HepG2 (cell line): ENCODE measurements around the gene STX1B. TPM values are rescaled to one million over a fixed set of nuclear protein-coding genes. Genes with fewer than 3 reads are reported as not detected.

Experiments
- KAT8 ChIP-seq: IDR thresholded peaks from 2 replicates; pipeline ENCODE4 v1.6.1; 2016; ENCODE audit warnings: missing genetic modification reagents, missing compliant biosample characterization
- MLLT10 ChIP-seq: sonication (generic); formaldehyde crosslinking; IDR thresholded peaks from 2 replicates; pipeline ENCODE4 v1.4.0; 2020; ENCODE audit warnings: missing genetic modification reagents
- NONO ChIP-seq, 2 experiments: fragments of 450-650 bp in 1 of 2; sonication (generic) in 1 of 2; formaldehyde crosslinking in 1 of 2; IDR thresholded peaks in 1 of 2; conservative IDR thresholded peaks in 1 of 2; 2 replicates each; pipeline versions ENCODE4 v1.6.1 to v1.8.0; 2017 to 2022; ENCODE audit warnings: mild to moderate bottlenecking in 1 of 2, missing genetic modification reagents in 1 of 2, moderate library complexity in 1 of 2
- ZFP1 ChIP-seq: IDR thresholded peaks from 2 replicates; pipeline ENCODE4 v1.6.1; 2016
- ZMYM4 ChIP-seq: sonication (generic); formaldehyde crosslinking; IDR thresholded peaks from 2 replicates; pipeline ENCODE4 v1.8.1; 2023; ENCODE audit warnings: mild to moderate bottlenecking, missing genetic modification reagents
- ZNF292 ChIP-seq: sonication (generic); formaldehyde crosslinking; IDR thresholded peaks from 2 replicates; pipeline ENCODE4 v1.8.1; 2022; ENCODE audit warnings: mild to moderate bottlenecking, low read depth, missing genetic modification reagents, borderline replicate concordance
- ZNF296 ChIP-seq: sonication (generic); formaldehyde crosslinking; conservative IDR thresholded peaks from 2 replicates; pipeline ENCODE4 v1.5.0; 2020; ENCODE audit warnings: mild to moderate bottlenecking, missing genetic modification reagents
- ZNF33A ChIP-seq: sonication (generic); formaldehyde crosslinking; IDR thresholded peaks from 2 replicates; pipeline ENCODE4 v1.5.1; 2020; ENCODE audit warnings: missing genetic modification reagents, mild to moderate bottlenecking, moderate library complexity, borderline replicate concordance
- ZNF430 ChIP-seq: sonication (generic); formaldehyde crosslinking; IDR thresholded peaks from 2 replicates; pipeline ENCODE4 v1.9.0; 2021; ENCODE audit warnings: mild to moderate bottlenecking, missing genetic modification reagents
- ZNF709 ChIP-seq: sonication (generic); formaldehyde crosslinking; IDR thresholded peaks from 2 replicates; pipeline ENCODE4 v1.5.0; 2020; ENCODE audit warnings: mild to moderate bottlenecking, missing genetic modification reagents
- ZSCAN20 ChIP-seq: sonication (generic); formaldehyde crosslinking; IDR thresholded peaks from 2 replicates; pipeline ENCODE4 v1.4.0; 2020; ENCODE audit warnings: missing genetic modification reagents, mild to moderate bottlenecking, borderline replicate concordance
- polyA plus RNA-seq, 8 experiments: library from polyadenylated mRNA; depleted of rRNA in 3 of 8; stranded (reverse) in 7 of 8; unstranded in 1 of 8; fragments of >200 nt; fragmentation: Illumina TruSeq in 4 of 8; extraction: Trizol in 4 of 8; gene quantifications; 2 replicates each; pipeline versions ENCODE4 v1.2.1 to v1.2.3, GENCODE V29; 2011 to 2016; ENCODE audit warnings: low read depth in 4 of 8, missing spikeins in 1 of 8, mixed read lengths in 1 of 8; ENCODE audit not compliant: insufficient read depth in 1 of 8
- total RNA-seq, 5 experiments: library from RNA; depleted of rRNA; stranded (reverse); fragments of >200 nt; fragmentation: Illumina TruSeq; extraction: Trizol; gene quantifications; 2 replicates each; pipeline ENCODE4 v1.2.3, GENCODE V29; 2016; ENCODE audit warnings: low read depth in 1 of 5
- TF ChIP-seq, protein P1 (sequence below): sonication (generic); formaldehyde crosslinking; IDR thresholded peaks from 2 replicates; pipeline ENCODE4 v1.4.0; 2020; ENCODE audit warnings: missing genetic modification reagents
- TF ChIP-seq, protein P2 (sequence below): IDR thresholded peaks from 2 replicates; pipeline ENCODE4 v1.6.1; 2016; ENCODE audit warnings: mild to moderate bottlenecking, missing biosample characterization, missing genetic modification reagents
- TF ChIP-seq, protein P3 (sequence below): sonication (generic); formaldehyde crosslinking; IDR thresholded peaks from 2 replicates; pipeline ENCODE4 v1.5.0; 2020; ENCODE audit warnings: mild to moderate bottlenecking, missing genetic modification reagents, borderline replicate concordance
- TF ChIP-seq, protein P4 (sequence below): sonication (generic); formaldehyde crosslinking; IDR thresholded peaks from 2 replicates; pipeline ENCODE4 v1.5.1; 2020; ENCODE audit warnings: missing genetic modification reagents, mild to moderate bottlenecking, borderline replicate concordance

The STX1B gene
- total and polyA plus RNA-seq, 2 of the 13 experiments (the other 11 are each of a cell fraction or from before 2014, with no cell fraction given) = 2.1 to 3.0 TPM

DNA sequence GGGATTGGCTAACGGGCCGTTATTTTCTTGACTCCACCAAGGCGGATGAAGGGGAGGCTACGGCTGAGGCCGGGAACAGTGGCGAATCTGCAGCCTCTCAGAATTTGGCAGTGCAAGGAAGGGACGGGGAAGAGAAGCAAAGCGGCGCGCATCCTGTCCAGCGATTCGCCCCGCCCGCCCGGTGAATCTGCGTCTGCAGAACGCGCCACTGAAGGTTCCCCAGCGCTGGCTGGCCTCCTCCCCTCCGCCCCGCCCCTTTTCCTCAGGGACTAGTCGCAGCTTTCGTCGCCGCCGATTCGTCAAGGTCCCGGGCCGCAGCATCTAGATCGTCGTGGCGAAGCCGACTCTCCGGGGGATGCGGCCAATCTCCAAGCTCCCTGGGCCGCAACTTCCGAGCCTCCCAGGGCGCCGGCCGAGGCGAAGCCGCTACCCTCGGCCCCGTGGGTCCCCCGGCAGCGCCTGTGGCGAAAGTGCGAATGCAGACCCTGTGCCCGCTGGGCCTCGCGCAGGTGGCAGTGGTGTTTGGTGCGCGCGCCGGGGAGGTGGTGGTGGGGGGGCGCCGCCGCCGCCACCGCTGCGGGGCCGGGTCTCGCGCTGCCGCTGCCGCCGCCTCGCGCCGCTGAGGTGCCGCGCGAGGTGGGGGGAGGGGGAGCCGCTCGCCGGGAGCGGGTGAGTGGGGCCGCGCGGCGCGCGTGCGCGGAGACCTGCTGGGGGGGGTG is 52.8 kb downstream of the STX1B start, which contains the start of gene SETD1A (continued):
- TF ChIP-seq, protein P1, sequence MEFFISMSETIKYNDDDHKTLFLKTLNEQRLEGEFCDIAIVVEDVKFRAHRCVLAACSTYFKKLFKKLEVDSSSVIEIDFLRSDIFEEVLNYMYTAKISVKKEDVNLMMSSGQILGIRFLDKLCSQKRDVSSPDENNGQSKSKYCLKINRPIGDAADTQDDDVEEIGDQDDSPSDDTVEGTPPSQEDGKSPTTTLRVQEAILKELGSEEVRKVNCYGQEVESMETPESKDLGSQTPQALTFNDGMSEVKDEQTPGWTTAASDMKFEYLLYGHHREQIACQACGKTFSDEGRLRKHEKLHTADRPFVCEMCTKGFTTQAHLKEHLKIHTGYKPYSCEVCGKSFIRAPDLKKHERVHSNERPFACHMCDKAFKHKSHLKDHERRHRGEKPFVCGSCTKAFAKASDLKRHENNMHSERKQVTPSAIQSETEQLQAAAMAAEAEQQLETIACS (CRISPR knock-in tag) = peak; percentile 87
- TF ChIP-seq, protein P2, sequence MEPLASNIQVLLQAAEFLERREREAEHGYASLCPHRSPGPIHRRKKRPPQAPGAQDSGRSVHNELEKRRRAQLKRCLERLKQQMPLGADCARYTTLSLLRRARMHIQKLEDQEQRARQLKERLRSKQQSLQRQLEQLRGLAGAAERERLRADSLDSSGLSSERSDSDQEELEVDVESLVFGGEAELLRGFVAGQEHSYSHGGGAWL (CRISPR knock-in tag) = peak; percentile 25; the same call in 1 of the 2 replicates
- TF ChIP-seq MLLT10 (CRISPR knock-in tag) = no peak
- TF ChIP-seq NONO (IDR thresholded peaks at IDR 0.05) = no peak
- TF ChIP-seq NONO (CRISPR knock-in tag; conservative IDR thresholded peaks at IDR 0.05) = no peak; the same call in none of the 2 replicates
- peak; percentile 62 for TF ChIP-seq ZMYM4
- 0 out of 2 replicates have a peak, but pooled peaks have one; percentile 15 for TF ChIP-seq ZNF292 (CRISPR knock-in tag)
- TF ChIP-seq ZNF709 (CRISPR knock-in tag) = 0 out of 2 replicates have a peak, but pooled peaks have one; percentile 13
- TF ChIP-seq ZNF430 (CRISPR knock-in tag) = peak; percentile 89
- TF ChIP-seq, protein P3, sequence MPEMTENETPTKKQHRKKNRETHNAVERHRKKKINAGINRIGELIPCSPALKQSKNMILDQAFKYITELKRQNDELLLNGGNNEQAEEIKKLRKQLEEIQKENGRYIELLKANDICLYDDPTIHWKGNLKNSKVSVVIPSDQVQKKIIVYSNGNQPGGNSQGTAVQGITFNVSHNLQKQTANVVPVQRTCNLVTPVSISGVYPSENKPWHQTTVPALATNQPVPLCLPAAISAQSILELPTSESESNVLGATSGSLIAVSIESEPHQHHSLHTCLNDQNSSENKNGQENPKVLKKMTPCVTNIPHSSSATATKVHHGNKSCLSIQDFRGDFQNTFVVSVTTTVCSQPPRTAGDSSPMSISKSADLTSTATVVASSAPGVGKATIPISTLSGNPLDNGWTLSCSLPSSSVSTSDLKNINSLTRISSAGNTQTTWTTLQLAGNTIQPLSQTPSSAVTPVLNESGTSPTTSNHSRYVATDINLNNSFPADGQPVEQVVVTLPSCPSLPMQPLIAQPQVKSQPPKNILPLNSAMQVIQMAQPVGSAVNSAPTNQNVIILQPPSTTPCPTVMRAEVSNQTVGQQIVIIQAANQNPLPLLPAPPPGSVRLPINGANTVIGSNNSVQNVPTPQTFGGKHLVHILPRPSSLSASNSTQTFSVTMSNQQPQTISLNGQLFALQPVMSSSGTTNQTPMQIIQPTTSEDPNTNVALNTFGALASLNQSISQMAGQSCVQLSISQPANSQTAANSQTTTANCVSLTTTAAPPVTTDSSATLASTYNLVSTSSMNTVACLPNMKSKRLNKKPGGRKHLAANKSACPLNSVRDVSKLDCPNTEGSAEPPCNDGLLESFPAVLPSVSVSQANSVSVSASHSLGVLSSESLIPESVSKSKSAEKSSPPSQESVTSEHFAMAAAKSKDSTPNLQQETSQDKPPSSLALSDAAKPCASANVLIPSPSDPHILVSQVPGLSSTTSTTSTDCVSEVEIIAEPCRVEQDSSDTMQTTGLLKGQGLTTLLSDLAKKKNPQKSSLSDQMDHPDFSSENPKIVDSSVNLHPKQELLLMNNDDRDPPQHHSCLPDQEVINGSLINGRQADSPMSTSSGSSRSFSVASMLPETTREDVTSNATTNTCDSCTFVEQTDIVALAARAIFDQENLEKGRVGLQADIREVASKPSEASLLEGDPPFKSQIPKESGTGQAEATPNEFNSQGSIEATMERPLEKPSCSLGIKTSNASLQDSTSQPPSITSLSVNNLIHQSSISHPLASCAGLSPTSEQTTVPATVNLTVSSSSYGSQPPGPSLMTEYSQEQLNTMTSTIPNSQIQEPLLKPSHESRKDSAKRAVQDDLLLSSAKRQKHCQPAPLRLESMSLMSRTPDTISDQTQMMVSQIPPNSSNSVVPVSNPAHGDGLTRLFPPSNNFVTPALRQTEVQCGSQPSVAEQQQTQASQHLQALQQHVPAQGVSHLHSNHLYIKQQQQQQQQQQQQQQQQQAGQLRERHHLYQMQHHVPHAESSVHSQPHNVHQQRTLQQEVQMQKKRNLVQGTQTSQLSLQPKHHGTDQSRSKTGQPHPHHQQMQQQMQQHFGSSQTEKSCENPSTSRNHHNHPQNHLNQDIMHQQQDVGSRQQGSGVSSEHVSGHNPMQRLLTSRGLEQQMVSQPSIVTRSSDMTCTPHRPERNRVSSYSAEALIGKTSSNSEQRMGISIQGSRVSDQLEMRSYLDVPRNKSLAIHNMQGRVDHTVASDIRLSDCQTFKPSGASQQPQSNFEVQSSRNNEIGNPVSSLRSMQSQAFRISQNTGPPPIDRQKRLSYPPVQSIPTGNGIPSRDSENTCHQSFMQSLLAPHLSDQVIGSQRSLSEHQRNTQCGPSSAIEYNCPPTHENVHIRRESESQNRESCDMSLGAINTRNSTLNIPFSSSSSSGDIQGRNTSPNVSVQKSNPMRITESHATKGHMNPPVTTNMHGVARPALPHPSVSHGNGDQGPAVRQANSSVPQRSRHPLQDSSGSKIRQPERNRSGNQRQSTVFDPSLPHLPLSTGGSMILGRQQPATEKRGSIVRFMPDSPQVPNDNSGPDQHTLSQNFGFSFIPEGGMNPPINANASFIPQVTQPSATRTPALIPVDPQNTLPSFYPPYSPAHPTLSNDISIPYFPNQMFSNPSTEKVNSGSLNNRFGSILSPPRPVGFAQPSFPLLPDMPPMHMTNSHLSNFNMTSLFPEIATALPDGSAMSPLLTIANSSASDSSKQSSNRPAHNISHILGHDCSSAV = no peak
- no peak for TF ChIP-seq ZFP1
- TF ChIP-seq ZSCAN20 (CRISPR knock-in tag) = 0 out of 2 replicates have a peak, but pooled peaks have one; percentile 17
- peak; percentile 74 for TF ChIP-seq KAT8 (CRISPR knock-in tag)
- TF ChIP-seq ZNF296 = no peak; the same call in 1 of the 2 replicates
- TF ChIP-seq, protein P4, sequence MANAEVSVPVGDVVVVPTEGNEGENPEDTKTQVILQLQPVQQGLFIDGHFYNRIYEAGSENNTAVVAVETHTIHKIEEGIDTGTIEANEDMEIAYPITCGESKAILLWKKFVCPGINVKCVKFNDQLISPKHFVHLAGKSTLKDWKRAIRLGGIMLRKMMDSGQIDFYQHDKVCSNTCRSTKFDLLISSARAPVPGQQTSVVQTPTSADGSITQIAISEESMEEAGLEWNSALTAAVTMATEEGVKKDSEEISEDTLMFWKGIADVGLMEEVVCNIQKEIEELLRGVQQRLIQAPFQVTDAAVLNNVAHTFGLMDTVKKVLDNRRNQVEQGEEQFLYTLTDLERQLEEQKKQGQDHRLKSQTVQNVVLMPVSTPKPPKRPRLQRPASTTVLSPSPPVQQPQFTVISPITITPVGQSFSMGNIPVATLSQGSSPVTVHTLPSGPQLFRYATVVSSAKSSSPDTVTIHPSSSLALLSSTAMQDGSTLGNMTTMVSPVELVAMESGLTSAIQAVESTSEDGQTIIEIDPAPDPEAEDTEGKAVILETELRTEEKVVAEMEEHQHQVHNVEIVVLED = peak; percentile 82; the same call in 1 of the 2 replicates
- no peak for TF ChIP-seq ZNF33A
